CD4-positive, alpha-beta T cell treated with Interferon alpha-2 for 1 hour (primary cell): ENCODE data around the gene CCDC3.
"Not testable (repeated sequence)": the region's sequence is repeated elsewhere in the genome, so short reads cannot be mapped to it uniquely, and the experiment has no call there.

ENCODE experiments used
- DNase-seq, 2 donors: peaks; one replicate each; pipeline ENCODE4 v3.0.0-alpha.2; 2020 to 2022

CCDC3 gene

GRCh38 chr10:13001041-13001886 lies at the start of gene CCDC3:
TSS of gene CCDC3 (minus strand) at chr10:13001713. CDS start at chr10:13001570, 143 bp downstream.
- no peak for DNase-seq

GRCh38 chr10:13051126-13051694 lies 49.7 kb upstream of the CCDC3 start:
- DNase-seq = no peak

- no peak for DNase-seq
These were observed 48.4 kb upstream of the CCDC3 start for GRCh38 chr10:13049774-13050420.

- no peak for DNase-seq
These were observed 47.2 kb upstream of the CCDC3 start for GRCh38 chr10:13048762-13049161.

DNA sequence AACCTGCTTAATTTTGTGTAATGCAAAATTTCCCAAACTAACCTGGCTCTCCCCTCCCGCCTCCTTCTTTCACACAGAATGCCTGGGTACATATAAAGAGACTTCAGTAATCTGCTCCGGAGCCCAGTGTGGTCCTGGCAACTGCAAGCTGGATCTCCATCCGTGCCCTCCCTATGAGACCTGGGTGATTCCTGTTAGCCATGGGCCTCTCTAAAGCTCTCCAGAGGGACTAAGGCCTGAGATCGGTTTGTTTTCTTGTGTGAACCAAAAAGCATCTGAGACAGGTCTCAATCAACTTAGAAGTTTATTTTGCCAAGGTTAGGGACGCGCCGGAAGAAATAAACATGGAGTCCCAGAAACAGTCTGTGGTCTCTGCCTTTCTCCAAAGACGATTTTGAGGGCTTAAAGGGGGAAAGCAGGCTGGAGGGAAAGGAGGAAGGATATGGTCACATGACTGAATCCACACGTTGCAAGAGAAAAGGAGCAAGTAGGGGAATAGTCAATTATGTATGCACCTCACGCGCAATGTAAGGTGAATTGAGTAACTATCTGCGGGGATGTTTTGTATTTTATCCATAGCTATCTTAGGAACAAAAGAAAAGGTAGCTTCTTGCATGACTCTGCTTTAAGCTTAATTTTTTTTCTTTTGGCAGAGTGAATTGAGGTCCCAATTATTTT lies 46.2 kb upstream of the CCDC3 start:
- DNase-seq = no peak

- no peak for DNase-seq
These were observed 45.5 kb upstream of the CCDC3 start for GRCh38 chr10:13046851-13047528.

- DNase-seq = no peak
These were observed 42.0 kb upstream of the CCDC3 start for GRCh38 chr10:13043520-13043919.

- DNase-seq = no peak
These were observed 38.2 kb upstream of the CCDC3 start for GRCh38 chr10:13039761-13040160.

GRCh38 chr10:13038391-13038790 lies 36.9 kb upstream of the CCDC3 start:
- DNase-seq = no peak

DNA sequence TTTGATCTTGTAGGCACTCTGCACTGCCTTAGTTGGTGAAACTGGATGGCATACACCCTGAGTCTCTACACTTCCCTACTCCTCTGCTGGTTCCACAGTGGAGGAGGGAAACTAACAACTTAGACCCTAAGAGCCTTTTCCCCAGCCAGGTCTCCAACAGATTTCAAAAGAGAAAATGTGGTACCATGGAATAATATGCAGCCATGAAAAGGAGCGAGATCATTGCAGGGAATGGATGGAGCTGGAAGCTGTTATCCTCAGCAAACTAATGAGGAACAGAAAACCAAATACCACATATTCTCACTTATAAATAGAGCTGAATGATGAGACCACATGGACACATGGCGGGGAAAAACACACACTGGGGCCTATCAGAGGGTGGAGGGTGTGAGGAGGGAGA lies 36.3 kb upstream of the CCDC3 start:
- DNase-seq = no peak

- DNase-seq = no peak
These were observed 35.3 kb upstream of the CCDC3 start for GRCh38 chr10:13036841-13037240.

DNA sequence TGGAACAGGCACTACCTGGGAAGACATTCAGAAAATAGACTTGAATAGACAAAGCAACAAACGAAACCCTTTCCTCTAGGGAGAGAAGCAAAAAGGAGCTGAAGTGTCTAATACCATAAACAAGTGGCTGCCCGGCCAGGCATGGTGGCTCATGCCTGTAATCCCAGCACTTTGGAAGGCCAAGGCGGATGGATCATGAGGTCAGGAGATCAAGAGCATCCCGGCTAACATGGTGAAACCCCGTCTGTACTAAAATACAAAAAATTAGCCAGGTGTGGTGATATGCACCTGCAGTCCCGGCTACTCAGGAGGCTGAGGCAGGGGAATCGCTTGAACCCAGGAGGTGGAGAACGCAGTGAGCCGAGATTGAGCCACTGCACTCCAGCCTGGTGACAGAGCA lies 34.2 kb upstream of the CCDC3 start:
- not testable (repeated sequence) for DNase-seq

GRCh38 chr10:13026873-13027272 lies 25.4 kb upstream of the CCDC3 start:
- no peak for DNase-seq

DNA sequence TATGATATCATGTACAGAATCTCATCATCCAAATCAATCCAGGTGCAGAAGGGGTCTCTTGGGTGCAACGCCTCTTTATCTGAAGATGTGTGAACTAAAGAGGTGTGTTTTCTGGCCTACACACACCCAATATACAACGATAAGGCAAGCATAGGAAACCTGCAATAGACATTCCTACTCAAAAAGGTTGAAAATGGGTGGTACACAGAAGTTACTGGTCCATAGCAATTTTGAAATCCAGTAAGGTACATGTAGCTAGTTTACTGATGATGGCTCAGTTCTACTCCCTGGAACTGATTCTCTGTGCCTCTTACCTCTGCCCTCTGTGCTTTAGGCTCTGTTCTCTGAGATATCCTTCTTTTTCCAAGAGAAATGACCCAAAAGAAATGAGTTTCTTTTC lies 22.2 kb upstream of the CCDC3 start:
- no peak for DNase-seq

- no peak for DNase-seq
These were observed 17.8 kb upstream of the CCDC3 start for GRCh38 chr10:13019280-13019679.

- no peak for DNase-seq
These were observed 16.7 kb upstream of the CCDC3 start for GRCh38 chr10:13018171-13018570.

- no peak for DNase-seq
These were observed 15.4 kb upstream of the CCDC3 start for GRCh38 chr10:13016886-13017285.

GRCh38 chr10:13016426-13016825 lies 14.9 kb upstream of the CCDC3 start:
- no peak for DNase-seq

GRCh38 chr10:13006037-13006436 lies 4.5 kb upstream of the CCDC3 start:
- no peak for DNase-seq

GRCh38 chr10:13003759-13004158 lies 2.2 kb upstream of the CCDC3 start:
- no peak for DNase-seq

- no peak for DNase-seq
These were observed 1.5 kb upstream of the CCDC3 start for GRCh38 chr10:13003004-13003403.

DNA sequence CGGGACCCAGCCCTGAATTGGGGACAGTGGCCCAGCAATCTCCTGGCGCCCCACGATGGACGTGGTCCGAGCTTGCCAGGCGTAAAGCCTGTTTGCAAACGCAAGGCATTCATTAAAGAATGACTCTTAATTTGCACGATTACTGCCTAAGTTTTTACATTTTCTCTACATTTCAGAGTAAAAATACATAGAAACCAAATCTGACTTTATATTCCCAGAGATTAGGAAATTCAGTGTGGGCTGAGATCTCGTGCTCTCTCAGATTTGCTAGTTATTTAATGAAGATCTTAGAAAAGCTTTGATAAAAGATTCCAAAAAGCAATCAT lies 337 bp upstream of the CCDC3 start:
- DNase-seq = no peak

- DNase-seq = no peak
These were observed 1.1 kb downstream of the CCDC3 start for GRCh38 chr10:13000431-13000830.
